ENCODE measurements around the gene MTSS2. TPM values are rescaled to one million over a fixed set of nuclear protein-coding genes. Genes with fewer than 3 reads are reported as not detected.

Gene MTSS2
- polyA plus RNA-seq, 1 of the 3 experiments (the other 2 are of a cell fraction) = 54.1 TPM

DNA sequence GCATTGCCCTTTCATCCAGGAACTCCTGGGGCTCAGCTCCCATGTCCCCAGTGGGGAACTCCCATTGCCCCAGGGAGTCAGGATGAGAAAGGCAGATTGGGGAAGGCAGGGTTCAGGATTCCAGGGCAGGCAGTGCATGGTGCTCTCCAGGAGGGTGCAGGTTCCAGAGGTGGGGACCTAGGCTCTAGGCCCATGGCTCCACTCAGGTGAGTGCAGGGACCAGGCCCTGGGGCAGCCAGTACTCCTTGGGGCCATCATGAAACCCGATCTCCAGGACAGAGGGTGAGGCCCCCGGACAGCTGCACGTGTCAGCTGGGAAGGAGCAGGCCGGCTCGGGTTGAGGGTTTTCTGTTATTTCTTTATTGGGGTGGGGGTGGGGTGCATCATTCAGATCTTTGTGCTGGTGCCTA, 1.3 kb upstream of the MTSS2 start:
- ChIA-PET CTCF (interaction anchor here (0.8 to 4.9 kb wide), 9 partner anchors 7 to 83 kb away, joined by 3 to 39 read pairs (median 6); no protein-coding TSS in a partner anchor), POLR2A (interaction anchor here (0.7 to 2.5 kb wide), 3 partner anchors 9 to 85 kb away, joined by 3 to 5 read pairs (median 4); no protein-coding TSS in a partner anchor)
- no peaks in the 10 kb centered on the region for H3K9me2 ChIP-seq
- no peak overlapping the region for H2AFZ ChIP-seq (ENCODE audit: low read depth)
- TF ChIP-seq RFX5 (IDR thresholded peaks at IDR 0.05; ENCODE audit: low read length) = no peak
- no peak overlapping the region for H3K9ac ChIP-seq
- no peaks in the 10 kb centered on the region for H3F3A ChIP-seq (replicated peaks; ENCODE audit: insufficient read depth)
- no peak for DNase-seq
- no peaks in the 10 kb centered on the region for H3K27me3 ChIP-seq (ENCODE audit: insufficient read depth)
- H3K9me3 ChIP-seq = no peaks in the 10 kb centered on the region
- 84% methylated on average over 5 of the region's 5 CpGs for WGBS (ENCODE audit: low lambda C conversion rate)
- peaks cover 5 to 8% of the 10 kb centered on the region in 2 experiments for H3K36me3 ChIP-seq (replicated peaks in 1 of 2; ENCODE audit: control insufficient read depth in 1 of 2, insufficient read depth in 2 of 2, low read length in 1 of 2)
- H4K20me1 ChIP-seq (ENCODE audit: insufficient read depth) = peaks cover 27% of the 10 kb centered on the region
- peaks cover 35% of the 10 kb centered on the region for H3K79me2 ChIP-seq (ENCODE audit: insufficient read depth)
- no peak overlapping the region for H3K4me3 ChIP-seq (ENCODE audit: low read depth in 2 of 2, low read length in 1 of 2)
- peak overlapping the region; percentile 67 to 93; a peak in 3 of 4 replicates for H3K27ac ChIP-seq (ENCODE audit: low read depth in 2 of 2, low read length in 1 of 2)
- H3K4me1 ChIP-seq (ENCODE audit: control insufficient read depth in 1 of 2, insufficient read depth in 2 of 2, low read depth in 1 of 2, low read length in 1 of 2) = peaks cover 33 to 88% of the 10 kb centered on the region in 2 experiments
- H3K4me2 ChIP-seq = no peak overlapping the region

- Histone ChIP-seq H3K4me1 (ENCODE audit: control insufficient read depth in 1 of 2, insufficient read depth in 2 of 2, low read depth in 1 of 2, low read length in 1 of 2) (peaks cover 30 to 88% of the 10 kb centered on the region in 2 experiments), H3K9me3 (no peaks in the 10 kb centered on the region), H3K27me3 (ENCODE audit: insufficient read depth) (no peaks in the 10 kb centered on the region), H3K4me2 (peak overlapping the region; percentile 20), H2AFZ (ENCODE audit: low read depth) (no peak overlapping the region), H4K20me1 (ENCODE audit: insufficient read depth) (peaks cover 32% of the 10 kb centered on the region), H3K27ac (ENCODE audit: low read depth in 2 of 2, low read length in 1 of 2) (peak overlapping the region; percentile 67 to 93), H3K9me2 (no peaks in the 10 kb centered on the region), H3K36me3 (replicated peaks in 1 of 2; ENCODE audit: control insufficient read depth in 1 of 2, insufficient read depth in 2 of 2, low read length in 1 of 2) (peaks cover 5 to 8% of the 10 kb centered on the region in 2 experiments), H3K4me3 (ENCODE audit: low read depth in 2 of 2, low read length in 1 of 2) (peak overlapping the region; percentile 65 to 97), H3K79me2 (ENCODE audit: insufficient read depth) (peaks cover 40% of the 10 kb centered on the region), H3K9ac (peak overlapping the region; percentile 67), H3F3A (replicated peaks; ENCODE audit: insufficient read depth) (no peaks in the 10 kb centered on the region)
- 84% methylated on average over 20 of the region's 29 CpGs for WGBS (ENCODE audit: low lambda C conversion rate)
- CTCF ChIA-PET = interaction anchor here (1.1 to 4.9 kb wide), 6 partner anchors 11 to 84 kb away, joined by 3 to 39 read pairs (median 9); no protein-coding TSS in a partner anchor
- POLR2A ChIA-PET = interaction anchor here (0.7 to 2.5 kb wide), 3 partner anchors 9 to 85 kb away, joined by 3 to 5 read pairs (median 4); no protein-coding TSS in a partner anchor
- no peak for DNase-seq
- TF ChIP-seq, protein P1, sequence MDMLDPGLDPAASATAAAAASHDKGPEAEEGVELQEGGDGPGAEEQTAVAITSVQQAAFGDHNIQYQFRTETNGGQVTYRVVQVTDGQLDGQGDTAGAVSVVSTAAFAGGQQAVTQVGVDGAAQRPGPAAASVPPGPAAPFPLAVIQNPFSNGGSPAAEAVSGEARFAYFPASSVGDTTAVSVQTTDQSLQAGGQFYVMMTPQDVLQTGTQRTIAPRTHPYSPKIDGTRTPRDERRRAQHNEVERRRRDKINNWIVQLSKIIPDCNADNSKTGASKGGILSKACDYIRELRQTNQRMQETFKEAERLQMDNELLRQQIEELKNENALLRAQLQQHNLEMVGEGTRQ (IDR thresholded peaks at IDR 0.05; ENCODE audit: borderline replicate concordance, low read depth, low read length) = no peak
- TF ChIP-seq MXI1 (IDR thresholded peaks at IDR 0.05; ENCODE audit: low read depth, low read length) = 0 out of 2 replicates have a peak, but pooled peaks have one; percentile 4
These were observed 686 bp upstream of the MTSS2 start for GRCh38 chr16:70686376-70687101.

- CTCF ChIA-PET = interaction anchor here (1.2 to 14.3 kb wide), 4 partner anchors 9 to 83 kb away, joined by 4 to 181 read pairs (median 4); no protein-coding TSS in a partner anchor
- POLR2A ChIA-PET = interaction anchor here (0.7 kb wide), 1 partner anchor 27 kb away, joined by 3 read pairs; no protein-coding TSS in a partner anchor
These were observed 554 bp downstream of the MTSS2 start for GRCh38 chr16:70685061-70685937.

More at GRCh38 chr16:70685061-70685937, 554 bp downstream of the MTSS2 start:
- Histone ChIP-seq H3K4me3 (ENCODE audit: low read depth in 2 of 2, low read length in 1 of 2) (peak overlapping the region; percentile 76 to 97), H3K27ac (ENCODE audit: low read depth in 2 of 2, low read length in 1 of 2) (peak overlapping the region; percentile 49 to 81; a peak in 3 of 4 replicates), H3K79me2 (ENCODE audit: insufficient read depth) (peaks cover 53% of the 10 kb centered on the region), H3K27me3 (ENCODE audit: insufficient read depth) (no peaks in the 10 kb centered on the region), H4K20me1 (ENCODE audit: insufficient read depth) (peaks cover 45% of the 10 kb centered on the region), H3F3A (replicated peaks; ENCODE audit: insufficient read depth) (no peaks in the 10 kb centered on the region), H3K9me2 (no peaks in the 10 kb centered on the region), H3K4me2 (peak overlapping the region; percentile 84), H3K4me1 (ENCODE audit: control insufficient read depth in 1 of 2, insufficient read depth in 2 of 2, low read depth in 1 of 2, low read length in 1 of 2) (peaks cover 19 to 81% of the 10 kb centered on the region in 2 experiments), H2AFZ (ENCODE audit: low read depth) (no peak overlapping the region), H3K9me3 (no peaks in the 10 kb centered on the region), H3K36me3 (replicated peaks in 1 of 2; ENCODE audit: control insufficient read depth in 1 of 2, insufficient read depth in 2 of 2, low read length in 1 of 2) (peaks cover 5 to 12% of the 10 kb centered on the region in 2 experiments), H3K9ac (peak overlapping the region; percentile 89)
- DNase-seq = peak; percentile 78
- 10% methylated on average over 12 of the region's 90 CpGs for WGBS (ENCODE audit: low lambda C conversion rate)
- TF ChIP-seq, protein P2, sequence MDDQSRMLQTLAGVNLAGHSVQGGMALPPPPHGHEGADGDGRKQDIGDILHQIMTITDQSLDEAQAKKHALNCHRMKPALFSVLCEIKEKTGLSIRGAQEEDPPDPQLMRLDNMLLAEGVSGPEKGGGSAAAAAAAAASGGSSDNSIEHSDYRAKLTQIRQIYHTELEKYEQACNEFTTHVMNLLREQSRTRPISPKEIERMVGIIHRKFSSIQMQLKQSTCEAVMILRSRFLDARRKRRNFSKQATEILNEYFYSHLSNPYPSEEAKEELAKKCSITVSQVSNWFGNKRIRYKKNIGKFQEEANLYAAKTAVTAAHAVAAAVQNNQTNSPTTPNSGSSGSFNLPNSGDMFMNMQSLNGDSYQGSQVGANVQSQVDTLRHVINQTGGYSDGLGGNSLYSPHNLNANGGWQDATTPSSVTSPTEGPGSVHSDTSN (IDR thresholded peaks at IDR 0.05) = no peak
- TF ChIP-seq MAX (IDR thresholded peaks at IDR 0.05; ENCODE audit: low read depth) = 0 out of 2 replicates have a peak, but pooled peaks have one; percentile 10
